Common myeloid progenitor, CD34-positive (primary cell): ENCODE data around the gene DKK3.

Experiments used
- CTCF ChIA-PET: fragments of 350-600 bp; sonication (Branson Sonifier 250); formaldehyde crosslinking; loops from one replicate; lab custom pipeline; 2021; ENCODE audit warnings: antibody characterized with exemption; lab: Charles Lee
- POLR2A ChIA-PET: fragments of 350-600 bp; sonication (Branson Sonifier 250); formaldehyde crosslinking; loops from one replicate; lab custom pipeline; 2021; ENCODE audit warnings: antibody characterized with exemption; lab: Charles Lee
- DNase-seq, 3 donors: peaks; one replicate each; pipeline versions ENCODE4 v3.0.0 to v3.0.0-alpha.2; 2013
- H3K27ac ChIP-seq, 2 experiments: 1 replicate in 1 of 2; 2 replicates in 1 of 2; pipeline ENCODE4 v1.7.0; 2013; ENCODE audit warnings: inconsistent platforms in 2 of 2, low read length in 2 of 2, mild to moderate bottlenecking in 2 of 2, low read depth in 1 of 2, moderate library complexity in 1 of 2; ENCODE audit not compliant: severe bottlenecking in 2 of 2, insufficient read depth in 1 of 2, poor library complexity in 1 of 2
- H3K27me3 ChIP-seq, 5 experiments: replicated peaks in 2 of 5; 1 replicate in 3 of 5; 2 replicates in 2 of 5; pipeline versions ENCODE4 v1.6.1 to v1.7.0; 2013; ENCODE audit warnings: low read length in 4 of 5, mild to moderate bottlenecking in 2 of 5, moderate library complexity in 2 of 5, inconsistent platforms in 1 of 5; ENCODE audit not compliant: insufficient read depth in 5 of 5, control insufficient read depth in 4 of 5
- H3K36me3 ChIP-seq, 4 experiments: 1 replicate in 2 of 4; 2 replicates in 2 of 4; pipeline versions ENCODE4 v1.6.1 to v1.7.0; 2013; ENCODE audit warnings: low read length in 3 of 4, control low read depth in 1 of 4, mild to moderate bottlenecking in 1 of 4; ENCODE audit not compliant: control insufficient read depth in 4 of 4, insufficient read depth in 4 of 4
- H3K4me1 ChIP-seq, 4 experiments: 1 replicate in 3 of 4; 2 replicates in 1 of 4; pipeline versions ENCODE4 v1.6.1 to v1.7.1; 2013; ENCODE audit warnings: low read length in 3 of 4, mild to moderate bottlenecking in 3 of 4, control low read depth in 1 of 4, inconsistent platforms in 1 of 4, moderate library complexity in 1 of 4; ENCODE audit not compliant: control insufficient read depth in 4 of 4, insufficient read depth in 4 of 4; ENCODE audit errors: control extremely low read depth in 1 of 4
- H3K4me3 ChIP-seq, 7 experiments: 1 replicate in 4 of 7; 2 replicates in 3 of 7; pipeline versions ENCODE4 v1.5.1 to v1.7.0; 2013; ENCODE audit warnings: mild to moderate bottlenecking in 7 of 7, low read length in 6 of 7, moderate library complexity in 6 of 7, inconsistent platforms in 2 of 7, low read depth in 2 of 7, control low read depth in 1 of 7; ENCODE audit not compliant: insufficient read depth in 4 of 7, control insufficient read depth in 1 of 7; ENCODE audit errors: extremely low read depth in 1 of 7
- H3K9me3 ChIP-seq, 5 experiments: 1 replicate in 4 of 5; 2 replicates in 1 of 5; pipeline versions ENCODE4 v1.6.1 to v1.7.1; 2013; ENCODE audit warnings: low read length in 4 of 5, mild to moderate bottlenecking in 2 of 5, inconsistent platforms in 1 of 5, low read depth in 1 of 5, moderate library complexity in 1 of 5; ENCODE audit not compliant: control insufficient read depth in 4 of 5, insufficient read depth in 2 of 5; ENCODE audit errors: control extremely low read depth in 1 of 5
- WGBS: methylation state at CpG from one replicate; pipeline ENCODE4 v1.1.5; 2013; ENCODE audit not compliant: insufficient coverage; 5-methylcytosine and 5-hydroxymethylcytosine counted together

Gene DKK3

DNA sequence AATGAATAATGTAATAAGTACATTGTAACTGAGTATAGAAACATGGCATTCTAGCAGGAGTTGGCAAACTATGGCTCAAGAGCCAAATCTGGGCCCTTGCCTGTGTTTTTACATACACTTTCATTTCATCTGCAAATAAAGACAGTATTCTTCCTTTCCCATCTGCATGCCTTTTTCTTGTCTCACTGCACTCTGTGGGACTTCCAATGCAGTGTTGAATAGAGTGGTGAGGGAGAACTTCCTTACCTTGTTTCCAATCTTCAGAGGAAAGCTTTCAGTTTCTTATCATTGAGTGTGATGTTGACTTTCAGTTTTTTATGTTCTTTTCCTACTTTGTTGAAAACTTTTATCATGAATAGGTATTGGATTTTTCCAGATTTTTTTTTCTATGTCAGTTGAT is 84.6 kb downstream of the DKK3 start:
- Histone ChIP-seq H3K27ac (no peak overlapping the region), H3K4me3 (no peak overlapping the region), H3K4me1 (peaks cover 0 to 4% (median 2%) of the 10 kb centered on the region in 4 experiments), H3K27me3 (no peaks in the 10 kb centered on the region), H3K9me3 (peaks cover 0 to 3% (median 0%) of the 10 kb centered on the region in 5 experiments), H3K36me3 (peaks cover 11 to 33% (median 23%) of the 10 kb centered on the region in 4 experiments)
- DNase-seq = no peak
- ChIA-PET CTCF (no interaction called here), POLR2A (no interaction called here)

DNA sequence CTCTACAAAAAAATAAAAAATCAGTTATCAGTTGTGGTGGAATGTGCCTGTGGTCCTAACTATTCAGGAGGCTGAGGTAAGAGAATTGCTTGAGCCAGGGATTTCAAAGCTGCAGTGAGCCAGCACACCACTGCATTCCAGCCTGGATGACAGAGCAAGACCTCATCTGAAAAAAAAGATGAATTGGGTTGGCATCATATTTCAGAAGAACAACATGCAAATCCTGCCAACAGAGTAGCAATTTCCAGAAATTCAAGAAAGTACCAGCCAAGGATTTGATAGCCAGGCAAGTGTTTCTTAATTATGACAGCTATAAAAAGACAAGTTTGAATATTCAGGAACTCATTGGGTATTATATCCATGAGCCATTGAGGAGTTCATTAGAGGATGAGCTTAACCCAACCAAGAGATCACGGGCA is 91.4 kb downstream of the DKK3 start:
- ChIA-PET POLR2A (no interaction called here), CTCF (no interaction called here)
- 100% methylated on average over 1 of the region's 1 CpG for WGBS
- DNase-seq = no peak
- Histone ChIP-seq H3K36me3 (peaks cover 2 to 8% (median 7%) of the 10 kb centered on the region in 4 experiments), H3K27me3 (no peaks in the 10 kb centered on the region), H3K4me3 (no peak overlapping the region), H3K4me1 (peaks cover 0 to 5% (median 2%) of the 10 kb centered on the region in 4 experiments), H3K27ac (no peak overlapping the region), H3K9me3 (no peaks in the 10 kb centered on the region)

DNA sequence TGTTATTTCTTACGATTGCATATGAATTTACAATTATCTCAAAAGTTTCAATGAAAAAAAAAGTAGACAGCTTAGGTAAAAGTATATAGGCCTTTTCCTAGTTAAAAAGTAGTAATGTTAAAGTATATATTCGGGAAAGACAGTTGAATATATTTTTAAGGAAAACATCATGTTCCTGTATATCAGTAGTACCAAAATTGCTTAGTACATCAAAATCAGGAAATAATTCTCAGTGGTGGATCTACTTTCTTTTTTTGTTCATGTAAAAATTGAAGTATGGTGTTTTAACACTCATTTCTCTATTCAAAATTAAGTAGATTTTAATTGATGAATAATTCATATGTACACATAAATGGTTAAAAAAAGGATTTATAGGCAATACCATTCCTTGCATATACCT is 92.8 kb downstream of the DKK3 start:
- no peaks in the 10 kb centered on the region for H3K27me3 ChIP-seq
- WGBS = no CpG with 5 or more reads among the region's 2 CpGs
- H3K36me3 ChIP-seq = peaks cover 6 to 13% (median 8%) of the 10 kb centered on the region in 4 experiments
- no peaks in the 10 kb centered on the region for H3K9me3 ChIP-seq
- DNase-seq = no peak
- CTCF ChIA-PET = interaction anchor here (0.9 kb wide), 1 partner anchor 374 kb away, joined by 3 read pairs; no protein-coding TSS in a partner anchor
- POLR2A ChIA-PET = no interaction called here
- no peak overlapping the region for H3K4me3 ChIP-seq
- H3K4me1 ChIP-seq = peaks cover 0 to 5% (median 2%) of the 10 kb centered on the region in 4 experiments
- no peak overlapping the region for H3K27ac ChIP-seq

DNA sequence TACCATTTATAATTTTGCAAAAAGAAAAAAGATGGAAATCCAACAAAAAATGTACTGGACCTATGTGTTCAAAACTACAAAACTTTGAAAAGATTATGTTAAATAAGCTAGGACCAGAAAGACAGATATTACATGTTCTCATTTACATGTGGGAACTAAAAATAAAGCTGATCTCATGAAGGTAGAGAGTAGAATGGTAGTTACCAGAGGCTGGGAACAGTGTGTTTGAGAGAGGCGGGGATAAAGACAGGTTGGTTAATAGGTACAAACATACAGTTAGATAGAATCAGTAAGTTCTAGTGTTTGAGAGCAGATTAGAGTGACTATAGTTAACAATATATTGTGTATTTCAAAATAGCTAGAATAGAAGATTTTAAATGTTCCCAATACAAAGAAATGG is 95.0 kb downstream of the DKK3 start:
- H3K27me3 ChIP-seq = no peaks in the 10 kb centered on the region
- DNase-seq = no peak
- no peaks in the 10 kb centered on the region for H3K9me3 ChIP-seq
- no peak overlapping the region for H3K27ac ChIP-seq
- H3K36me3 ChIP-seq = peaks cover 9 to 18% (median 17%) of the 10 kb centered on the region in 4 experiments
- no peak overlapping the region for H3K4me3 ChIP-seq
- ChIA-PET POLR2A (no interaction called here), CTCF (interaction anchor here (0.9 kb wide), 1 partner anchor 15 kb away, joined by 4 read pairs; no protein-coding TSS in a partner anchor)
- 100% methylated on average over 1 of the region's 1 CpG for WGBS
- H3K4me1 ChIP-seq = no peaks in the 10 kb centered on the region
